DND-41 (cell line): ENCODE data around the gene ST8SIA1.

Experiments used
- CTCF ChIP-seq: IDR thresholded peaks from 2 replicates; pipeline ENCODE4 v1.5.1; 2012; ENCODE audit warnings: borderline replicate concordance, low read length, moderate library complexity, mild to moderate bottlenecking; ENCODE audit not compliant: poor library complexity, severe bottlenecking; ENCODE audit errors: extremely low read depth
- EZH2 ChIP-seq: IDR thresholded peaks from 3 replicates; pipeline ENCODE4 v1.6.1; 2012; ENCODE audit warnings: borderline replicate concordance, low read depth, mild to moderate bottlenecking, moderate library complexity, low read length, inconsistent platforms; ENCODE audit not compliant: severe bottlenecking

GRCh38 chr12:22325218-22325617, 9.3 kb downstream of the ST8SIA1 start:
- no peak for TF ChIP-seq CTCF
- TF ChIP-seq EZH2: no peak
